Adrenal gland (tissue), 5 donors: ENCODE data around the gene CFAP58.

ENCODE experiments used
- POLR2A ChIP-seq, 2 donors: fragments of 450-650 bp; IDR thresholded peaks; one replicate each; pipeline ENCODE4 v1.6.1; 2017; ENCODE audit warnings: antibody characterized with exemption in 2 of 2, mild to moderate bottlenecking in 2 of 2, moderate library complexity in 1 of 2
- TF ChIP-seq, protein P1 (sequence below), 6 experiments: fragments of 450-650 bp in 4 of 6; fragments of 200-600 bp in 2 of 6; sonication (generic) in 1 of 6; IDR thresholded peaks; 1 replicate in 5 of 6; 2 replicates in 1 of 6; pipeline versions ENCODE4 v1.5.1 to v1.8.0; 2016 to 2021; ENCODE audit warnings: antibody characterized with exemption in 6 of 6, mild to moderate bottlenecking in 2 of 6, moderate library complexity in 1 of 6
- donor health status: DM: no; HTN: no; CAD: no.

DNA sequence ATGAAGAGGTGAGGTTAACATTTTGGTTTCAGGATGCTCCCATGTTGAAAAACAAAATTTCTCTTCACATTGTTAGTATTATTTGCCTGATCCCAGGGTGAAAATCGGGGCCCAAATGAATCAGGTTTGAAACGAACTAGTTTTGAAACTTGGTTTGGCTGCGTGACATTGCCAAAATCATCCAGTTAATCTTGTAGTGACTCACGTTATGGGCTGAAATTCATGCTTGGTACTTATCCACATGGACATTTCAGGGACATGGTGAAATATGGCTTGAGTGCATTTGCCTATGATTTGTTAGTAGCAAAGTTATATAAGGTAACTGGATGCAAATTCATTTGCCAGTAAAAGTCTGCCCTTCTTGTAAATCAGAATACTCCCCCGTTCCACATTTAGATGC, 97.3 kb downstream of the CFAP58 start:
- TF ChIP-seq POLR2A (IDR thresholded peaks at IDR 0.05): no peak
- TF ChIP-seq, protein P1, sequence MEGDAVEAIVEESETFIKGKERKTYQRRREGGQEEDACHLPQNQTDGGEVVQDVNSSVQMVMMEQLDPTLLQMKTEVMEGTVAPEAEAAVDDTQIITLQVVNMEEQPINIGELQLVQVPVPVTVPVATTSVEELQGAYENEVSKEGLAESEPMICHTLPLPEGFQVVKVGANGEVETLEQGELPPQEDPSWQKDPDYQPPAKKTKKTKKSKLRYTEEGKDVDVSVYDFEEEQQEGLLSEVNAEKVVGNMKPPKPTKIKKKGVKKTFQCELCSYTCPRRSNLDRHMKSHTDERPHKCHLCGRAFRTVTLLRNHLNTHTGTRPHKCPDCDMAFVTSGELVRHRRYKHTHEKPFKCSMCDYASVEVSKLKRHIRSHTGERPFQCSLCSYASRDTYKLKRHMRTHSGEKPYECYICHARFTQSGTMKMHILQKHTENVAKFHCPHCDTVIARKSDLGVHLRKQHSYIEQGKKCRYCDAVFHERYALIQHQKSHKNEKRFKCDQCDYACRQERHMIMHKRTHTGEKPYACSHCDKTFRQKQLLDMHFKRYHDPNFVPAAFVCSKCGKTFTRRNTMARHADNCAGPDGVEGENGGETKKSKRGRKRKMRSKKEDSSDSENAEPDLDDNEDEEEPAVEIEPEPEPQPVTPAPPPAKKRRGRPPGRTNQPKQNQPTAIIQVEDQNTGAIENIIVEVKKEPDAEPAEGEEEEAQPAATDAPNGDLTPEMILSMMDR (IDR thresholded peaks at IDR 0.05): no peak
